ENCODE data around the gene MED15.

MED15 gene

GRCh38 chr22:20553947-20554741 is 46.7 kb downstream of the MED15 start:
- no peak for DNase-seq

- no peak for DNase-seq
Observed at GRCh38 chr22:20554824-20555223, 47.4 kb downstream of the MED15 start.

GRCh38 chr22:20558534-20558933 is 51.1 kb downstream of the MED15 start:
- DNase-seq = no peak

- no peak for DNase-seq
Observed at GRCh38 chr22:20559174-20559760, 51.9 kb downstream of the MED15 start.

- DNase-seq = no peak
Observed at GRCh38 chr22:20560716-20561115, 53.3 kb downstream of the MED15 start.

GRCh38 chr22:20561882-20562281 is 54.5 kb downstream of the MED15 start:
- DNase-seq = no peak

GRCh38 chr22:20562607-20563465 is 55.4 kb downstream of the MED15 start:
- DNase-seq = no peak

GRCh38 chr22:20563466-20563906 is 56.1 kb downstream of the MED15 start:
- DNase-seq = peak; percentile 39

- DNase-seq = no peak
Observed at GRCh38 chr22:20563941-20564371, 56.5 kb downstream of the MED15 start.

- DNase-seq = no peak
Observed at GRCh38 chr22:20565079-20565734, 57.8 kb downstream of the MED15 start.

GRCh38 chr22:20565761-20566160 is 58.4 kb downstream of the MED15 start:
- DNase-seq = no peak

GRCh38 chr22:20566420-20567260 is 59.2 kb downstream of the MED15 start:
- DNase-seq = peak; percentile 66

GRCh38 chr22:20567371-20567847 is 60.0 kb downstream of the MED15 start:
- peak; percentile 35 for DNase-seq

- DNase-seq = no peak
Observed at GRCh38 chr22:20567993-20568417, 60.6 kb downstream of the MED15 start.

- no peak for DNase-seq
Observed at GRCh38 chr22:20568502-20569058, 61.2 kb downstream of the MED15 start.

GRCh38 chr22:20569059-20570058 is 61.9 kb downstream of the MED15 start:
- DNase-seq = peak; percentile 78

GRCh38 chr22:20571078-20571503 is 63.7 kb downstream of the MED15 start:
- no peak for DNase-seq

GRCh38 chr22:20571531-20572007 is 64.2 kb downstream of the MED15 start:
- DNase-seq = peak; percentile 77

- DNase-seq = no peak
Observed at GRCh38 chr22:20572132-20572802, 64.9 kb downstream of the MED15 start.
